Right cardiac atrium (tissue), 5 donors: Measurements from ENCODE around the gene RCL1. TPM values are rescaled to one million over a fixed set of nuclear protein-coding genes. Genes with fewer than 3 reads are reported as not detected.
"Not testable (repeated sequence)": the region's sequence is repeated elsewhere in the genome, so short reads cannot be mapped to it uniquely, and the experiment has no call there.

Experiments used
- ATAC-seq, 2 donors: fragments of 200-7000 bp; cut with Tn5 transposase; one replicate each; pipeline versions ENCODE4 v1.8.0 to v1.9.1; 2020; ENCODE audit warnings: moderate library complexity in 2 of 2, mild to moderate bottlenecking in 1 of 2
- DNase-seq, 3 donors: peaks; one replicate each; pipeline ENCODE4 v3.0.0-alpha.2; 2020
- H3K27ac ChIP-seq: one replicate; pipeline ENCODE4 v1.5.1; 2013; ENCODE audit warnings: mild to moderate bottlenecking, low read length, control low read depth, moderate library complexity
- H3K27me3 ChIP-seq: one replicate; pipeline ENCODE4 v1.6.1; 2013; ENCODE audit not compliant: control insufficient read depth, insufficient read depth
- H3K4me1 ChIP-seq: one replicate; pipeline ENCODE4 v1.6.1; 2013; ENCODE audit warnings: low read length; ENCODE audit not compliant: control insufficient read depth, insufficient read depth
- H3K4me3 ChIP-seq: one replicate; pipeline ENCODE4 v1.5.1; 2013; ENCODE audit warnings: low read length, control low read depth
- H3K9me3 ChIP-seq: one replicate; pipeline ENCODE4 v1.6.1; 2013; ENCODE audit warnings: low read length; ENCODE audit not compliant: control insufficient read depth
- WGBS: extraction: QIAGEN DNeasy Blood & Tissue Kit; methylation state at CpG from one replicate; pipeline ENCODE4 v1.1.7; 2013; 5-methylcytosine and 5-hydroxymethylcytosine counted together
- intact Hi-C, 4 donors: fragments of 100-400 bp; cut with DNase I; formaldehyde crosslinking; loops; one replicate each; pipeline versions ENCODE4 v1.11.0 to v1.14.0; 2022 to 2023
- polyA plus RNA-seq: library from polyadenylated mRNA; stranded (reverse); fragments of 200-250 nt; gene quantifications from one replicate; pipeline ENCODE4 v1.2.3, GENCODE V29; 2013
- total RNA-seq, 4 donors: library from RNA; stranded (reverse); fragmentation: NEBNext Ultra II Directional; extraction: Animal tissue kit (Norgen Biotek cat#: 25700); gene quantifications; one replicate each; pipeline ENCODE4 v1.2.1, GENCODE V29; 2021
- donor health status: healthy with polysubstance abuse.
- donor health status: DM: no; HTN: yes; CAD: no.
- donor health status: DM: no; HTN: no; CAD: no.
- donor health status: DM: no; HTN: yes; CAD: no; lungs with severe emphysema.
- donor health status: DM: yes; HTN: yes; CAD: no.

RCL1 gene
- total and polyA plus RNA-seq, 5 donors, result 4.8 to 8.1 (median 6.5) TPM

GRCh38 chr9:4760122-4760521 is 32.6 kb upstream of the RCL1 start:
- no peaks in the 10 kb centered on the region for H3K9me3 ChIP-seq
- DNase-seq, result no peak
- 73% methylated on average over 3 of the region's 3 CpGs for WGBS
- no peak overlapping the region for H3K27ac ChIP-seq
- ATAC-seq, result peak; percentile 26 to 51
- intact Hi-C loops, result loop anchor here (5.0 to 10.0 kb wide), 3 partner anchors 225 to 835 kb away; partner anchors contain the start of gene JAK2 (in 4 of the 4)
- no peaks in the 10 kb centered on the region for H3K27me3 ChIP-seq
- H3K4me3 ChIP-seq, result no peak overlapping the region
- H3K4me1 ChIP-seq, result no peaks in the 10 kb centered on the region

DNA sequence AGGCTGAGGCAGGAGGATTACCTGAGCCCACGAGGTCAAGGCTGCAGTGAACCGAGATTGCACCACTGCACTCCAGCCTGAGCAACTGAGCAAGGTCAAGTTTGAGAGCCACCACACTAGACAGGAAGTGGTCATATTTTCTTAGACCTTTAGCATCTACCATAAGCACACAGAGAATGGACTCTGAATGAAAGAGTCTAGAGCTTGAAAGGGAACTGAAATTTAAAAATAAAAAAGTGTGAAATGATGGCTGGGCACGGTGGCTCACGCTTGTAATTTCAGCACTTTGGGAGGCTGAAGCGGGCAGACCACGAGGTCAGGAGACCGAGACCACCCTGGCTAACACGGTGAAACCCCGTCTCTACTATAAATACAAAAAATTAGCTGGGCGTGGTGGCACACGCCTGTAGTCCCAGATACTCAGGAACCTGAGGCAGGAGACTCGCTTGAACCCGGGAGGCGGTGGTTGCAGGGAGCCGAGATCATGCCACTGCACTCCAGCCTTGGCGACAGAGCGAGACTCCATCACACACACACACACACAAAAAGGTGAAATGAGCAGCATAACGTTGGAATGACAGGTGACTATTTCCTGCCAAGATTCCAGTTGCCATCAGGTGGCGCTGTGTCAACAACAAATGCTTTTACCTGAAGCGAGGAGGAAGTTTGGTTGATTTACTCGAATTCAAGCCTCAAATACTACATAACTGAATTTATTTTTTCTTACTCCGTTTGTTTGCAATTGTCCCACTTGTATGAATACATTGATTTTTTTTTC is 30.4 kb upstream of the RCL1 start:
- DNase-seq, result peak; percentile 68 to 87 (median 77)
- Histone ChIP-seq H3K27ac (no peak overlapping the region), H3K4me1 (no peaks in the 10 kb centered on the region), H3K9me3 (no peaks in the 10 kb centered on the region), H3K4me3 (peak overlapping the region; percentile 41), H3K27me3 (no peaks in the 10 kb centered on the region)
- intact Hi-C loops, result loop anchor here (5.0 to 10.0 kb wide), 3 partner anchors 223 to 833 kb away; partner anchors contain the start of gene JAK2 (in 4 of the 4)
- WGBS, result 28% methylated on average over 22 of the region's 22 CpGs
- peak; percentile 53 to 59 for ATAC-seq

GRCh38 chr9:4762886-4763541 is 29.7 kb upstream of the RCL1 start:
- no peaks in the 10 kb centered on the region for H3K9me3 ChIP-seq
- no peaks in the 10 kb centered on the region for H3K4me1 ChIP-seq
- H3K4me3 ChIP-seq, result peak overlapping the region; percentile 41
- intact Hi-C loops, result loop anchor here (5.0 to 10.0 kb wide), 3 partner anchors 222 to 832 kb away; partner anchors contain the start of gene JAK2 (in 4 of the 4)
- DNase-seq (peak; percentile 42 to 65 (median 63)), ATAC-seq (peak; percentile 79 to 84)
- no peak overlapping the region for H3K27ac ChIP-seq
- no peaks in the 10 kb centered on the region for H3K27me3 ChIP-seq
- WGBS, result 33% methylated on average over 14 of the region's 14 CpGs

DNA sequence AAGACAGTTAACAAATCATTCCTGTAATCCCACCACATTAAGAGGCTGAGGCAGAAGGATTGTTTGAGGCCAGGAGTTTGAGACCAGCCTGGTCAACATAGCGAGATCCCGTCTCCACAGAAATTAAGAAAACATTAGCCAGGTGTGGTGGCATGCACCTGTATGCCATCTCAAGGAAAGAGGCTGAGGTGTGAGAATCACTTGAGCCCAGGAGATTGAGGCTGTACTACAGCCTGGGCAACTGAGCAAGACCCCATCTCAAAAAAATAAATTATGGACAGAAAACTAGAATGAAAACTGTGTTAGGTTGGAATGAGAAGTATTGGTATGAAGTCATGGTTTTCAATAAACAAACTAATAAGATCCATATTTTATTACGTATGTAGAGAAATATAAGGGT is 28.7 kb upstream of the RCL1 start:
- no peak overlapping the region for H3K27ac ChIP-seq
- WGBS, result 83% methylated on average over 3 of the region's 3 CpGs
- no peaks in the 10 kb centered on the region for H3K27me3 ChIP-seq
- ATAC-seq (no peak), DNase-seq (no peak)
- intact Hi-C loops, result loop anchor here (5.0 to 10.0 kb wide), 3 partner anchors 221 to 831 kb away; partner anchors contain the start of gene JAK2 (in 4 of the 4)
- H3K4me3 ChIP-seq, result no peak overlapping the region
- no peaks in the 10 kb centered on the region for H3K4me1 ChIP-seq
- H3K9me3 ChIP-seq, result no peaks in the 10 kb centered on the region

DNA sequence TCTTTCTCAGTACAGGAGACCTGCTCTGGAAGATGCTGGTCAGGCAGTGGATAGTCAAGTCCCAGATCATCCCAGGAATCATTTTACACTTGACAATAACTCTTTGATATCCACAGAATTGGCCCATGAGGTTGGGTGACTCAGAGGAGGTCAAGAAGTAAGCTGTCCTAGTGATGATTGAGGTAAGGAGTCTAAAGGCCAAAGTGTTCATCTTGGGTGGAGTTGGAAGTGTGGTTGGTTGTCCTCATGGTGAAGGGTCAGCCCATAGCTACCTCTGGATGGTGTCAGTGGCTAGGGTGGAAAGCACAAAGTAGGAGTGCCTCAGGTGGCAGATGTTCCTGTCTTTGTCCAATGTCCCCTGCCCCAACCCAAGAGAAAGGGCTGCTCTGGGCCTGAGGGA is 24.1 kb upstream of the RCL1 start:
- H3K4me3 ChIP-seq, result no peak overlapping the region
- intact Hi-C loops, result loop anchor here in 2 of 4 donors (10.0 kb wide), 2 partner anchors 216 to 826 kb away; partner anchors contain the start of gene JAK2 (in 1 of the 2)
- H3K9me3 ChIP-seq, result no peaks in the 10 kb centered on the region
- H3K4me1 ChIP-seq, result no peaks in the 10 kb centered on the region
- H3K27ac ChIP-seq, result no peak overlapping the region
- no peaks in the 10 kb centered on the region for H3K27me3 ChIP-seq
- no peak for ATAC-seq
- DNase-seq, result no peak

DNA sequence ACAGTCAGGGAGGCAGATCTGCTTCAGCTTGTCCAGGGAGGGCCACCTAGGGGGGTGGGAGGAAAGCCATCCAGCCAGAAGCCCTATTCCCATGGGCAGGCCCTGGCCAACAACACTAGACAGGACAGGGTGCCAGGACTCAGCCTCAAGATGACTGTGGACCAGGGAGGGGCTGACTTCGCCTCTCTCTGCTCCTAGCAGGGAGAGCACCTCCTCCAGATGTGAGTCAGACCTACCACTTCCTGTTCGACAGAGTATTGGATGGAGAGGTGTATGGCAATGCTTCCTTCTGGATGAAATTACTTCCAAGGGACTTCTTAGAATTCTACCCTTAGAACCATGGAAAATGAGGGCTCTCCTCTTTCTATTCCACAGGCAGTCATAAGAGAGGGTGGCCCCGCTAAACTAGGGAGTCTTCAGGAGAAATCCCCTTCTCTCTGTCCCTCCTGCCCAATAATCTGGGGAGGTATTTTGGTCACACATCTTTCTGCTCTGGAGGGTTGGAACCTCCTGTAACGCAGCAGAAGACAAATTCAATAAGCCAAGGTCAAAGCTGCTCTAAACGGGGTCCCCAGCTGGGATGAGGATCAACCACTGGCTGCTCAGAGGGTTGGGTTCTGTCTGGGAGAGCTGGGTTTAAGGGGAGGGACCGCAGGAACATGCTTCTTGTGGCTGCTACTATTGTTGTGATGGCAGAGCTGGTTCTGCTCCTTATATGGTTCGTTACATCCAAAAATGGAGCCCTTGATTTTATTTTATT is 23.2 kb upstream of the RCL1 start:
- DNase-seq (peak in 1 of 3 donors; percentile 52), ATAC-seq (no peak)
- intact Hi-C loops, result loop anchor here in 2 of 4 donors (10.0 kb wide), 2 partner anchors 215 to 825 kb away; partner anchors contain the start of gene JAK2 (in 1 of the 2)
- Histone ChIP-seq H3K27ac (no peak overlapping the region), H3K4me3 (no peak overlapping the region), H3K9me3 (no peaks in the 10 kb centered on the region), H3K4me1 (no peaks in the 10 kb centered on the region), H3K27me3 (no peaks in the 10 kb centered on the region)
- WGBS, result 83% methylated on average over 7 of the region's 7 CpGs

- intact Hi-C loops, result no loop called here
- DNase-seq (no peak), ATAC-seq (no peak)
- Histone ChIP-seq H3K4me1 (no peaks in the 10 kb centered on the region), H3K27ac (no peak overlapping the region), H3K4me3 (no peak overlapping the region), H3K27me3 (no peaks in the 10 kb centered on the region), H3K9me3 (no peaks in the 10 kb centered on the region)
- 99% methylated on average over 1 of the region's 1 CpG for WGBS
These were observed 21.0 kb upstream of the RCL1 start for GRCh38 chr9:4771788-4772187.

- peak in 2 of 3 donors; percentile 30 to 56 for DNase-seq
- H3K27ac ChIP-seq, result no peak overlapping the region
- no peaks in the 10 kb centered on the region for H3K9me3 ChIP-seq
- no peaks in the 10 kb centered on the region for H3K27me3 ChIP-seq
- ATAC-seq, result peak; percentile 80 to 84
- no peaks in the 10 kb centered on the region for H3K4me1 ChIP-seq
- no peak overlapping the region for H3K4me3 ChIP-seq
- intact Hi-C loops, result no loop called here
- WGBS, result 45% methylated on average over 1 of the region's 1 CpG
These were observed 18.5 kb upstream of the RCL1 start for GRCh38 chr9:4774209-4774608.

GRCh38 chr9:4774958-4775357 is 17.8 kb upstream of the RCL1 start:
- H3K27me3 ChIP-seq, intact Hi-C loops, DNase-seq, H3K27ac ChIP-seq, H3K9me3 ChIP-seq, ATAC-seq, H3K4me1 ChIP-seq, H3K4me3 ChIP-seq: not testable (repeated sequence)
- WGBS, result 73% methylated on average over 2 of the region's 2 CpGs

DNA sequence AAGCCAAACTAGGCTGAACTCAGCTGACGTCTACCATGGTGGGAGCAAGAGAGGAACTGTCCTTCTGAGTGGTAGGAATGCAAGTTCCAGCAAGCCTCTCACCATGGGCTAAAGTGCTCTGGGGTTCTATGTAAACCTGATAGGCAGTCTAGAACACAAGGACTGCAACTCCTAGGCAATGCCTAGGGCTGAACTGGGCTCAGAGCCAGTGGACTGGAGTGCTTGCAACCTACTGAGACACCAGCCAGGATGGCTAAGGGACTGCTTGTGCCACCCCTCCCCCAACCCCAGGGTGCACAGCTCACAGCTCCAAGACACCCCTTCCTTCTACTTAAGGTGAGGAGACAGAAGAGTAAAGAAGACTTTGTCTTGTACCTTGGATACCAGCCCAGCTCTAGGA is 12.1 kb upstream of the RCL1 start:
- H3K4me3 ChIP-seq, result no peak overlapping the region
- WGBS, result 83% methylated on average over 1 of the region's 1 CpG
- intact Hi-C loops, result no loop called here
- H3K27ac ChIP-seq, result no peak overlapping the region
- no peaks in the 10 kb centered on the region for H3K27me3 ChIP-seq
- no peak for ATAC-seq
- H3K4me1 ChIP-seq, result no peaks in the 10 kb centered on the region
- H3K9me3 ChIP-seq, result no peaks in the 10 kb centered on the region
- no peak for DNase-seq
